Hepatocyte (in vitro differentiated cells): Measurements from ENCODE around the gene KHNYN.
"Not testable (repeated sequence)": the region's sequence is repeated elsewhere in the genome, so short reads cannot be mapped to it uniquely, and the experiment has no call there.

Experiments used
- CTCF ChIP-seq: fragments of 200-600 bp; sonication (generic); IDR thresholded peaks from 2 replicates; pipeline ENCODE4 v1.5.1; 2016; ENCODE audit warnings: antibody characterized with exemption, mild to moderate bottlenecking; ENCODE audit not compliant: poor library complexity
- EZH2 ChIP-seq: fragments of 200-600 bp; sonication (generic); IDR thresholded peaks from 2 replicates; pipeline ENCODE4 v1.6.1; 2016; ENCODE audit warnings: antibody characterized with exemption, mild to moderate bottlenecking, borderline replicate concordance

- TF ChIP-seq CTCF, EZH2: not testable (repeated sequence)
Observed at GRCh38 chr14:24450828-24451227, 21.1 kb downstream of the KHNYN start.
